ENCODE data around the gene PDS5B.

- TF ChIP-seq, protein P1, sequence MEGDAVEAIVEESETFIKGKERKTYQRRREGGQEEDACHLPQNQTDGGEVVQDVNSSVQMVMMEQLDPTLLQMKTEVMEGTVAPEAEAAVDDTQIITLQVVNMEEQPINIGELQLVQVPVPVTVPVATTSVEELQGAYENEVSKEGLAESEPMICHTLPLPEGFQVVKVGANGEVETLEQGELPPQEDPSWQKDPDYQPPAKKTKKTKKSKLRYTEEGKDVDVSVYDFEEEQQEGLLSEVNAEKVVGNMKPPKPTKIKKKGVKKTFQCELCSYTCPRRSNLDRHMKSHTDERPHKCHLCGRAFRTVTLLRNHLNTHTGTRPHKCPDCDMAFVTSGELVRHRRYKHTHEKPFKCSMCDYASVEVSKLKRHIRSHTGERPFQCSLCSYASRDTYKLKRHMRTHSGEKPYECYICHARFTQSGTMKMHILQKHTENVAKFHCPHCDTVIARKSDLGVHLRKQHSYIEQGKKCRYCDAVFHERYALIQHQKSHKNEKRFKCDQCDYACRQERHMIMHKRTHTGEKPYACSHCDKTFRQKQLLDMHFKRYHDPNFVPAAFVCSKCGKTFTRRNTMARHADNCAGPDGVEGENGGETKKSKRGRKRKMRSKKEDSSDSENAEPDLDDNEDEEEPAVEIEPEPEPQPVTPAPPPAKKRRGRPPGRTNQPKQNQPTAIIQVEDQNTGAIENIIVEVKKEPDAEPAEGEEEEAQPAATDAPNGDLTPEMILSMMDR (IDR thresholded peaks at IDR 0.05; ENCODE audit: insufficient read depth, low read length, poor library complexity, severe bottlenecking) = no peak
- TF ChIP-seq EZH2phosphoT487 (conservative IDR thresholded peaks at IDR 0.05; ENCODE audit: low read length) = no peak
These were observed 235.0 kb downstream of the PDS5B start for GRCh38 chr13:32821149-32821688.

All from SU-DHL-6 (cell line).